ENCODE results near the gene PPP1R3D.
A peak's percentile ranks its signal among the peaks of the same experiment; 100 is the strongest.

PPP1R3D gene

DNA sequence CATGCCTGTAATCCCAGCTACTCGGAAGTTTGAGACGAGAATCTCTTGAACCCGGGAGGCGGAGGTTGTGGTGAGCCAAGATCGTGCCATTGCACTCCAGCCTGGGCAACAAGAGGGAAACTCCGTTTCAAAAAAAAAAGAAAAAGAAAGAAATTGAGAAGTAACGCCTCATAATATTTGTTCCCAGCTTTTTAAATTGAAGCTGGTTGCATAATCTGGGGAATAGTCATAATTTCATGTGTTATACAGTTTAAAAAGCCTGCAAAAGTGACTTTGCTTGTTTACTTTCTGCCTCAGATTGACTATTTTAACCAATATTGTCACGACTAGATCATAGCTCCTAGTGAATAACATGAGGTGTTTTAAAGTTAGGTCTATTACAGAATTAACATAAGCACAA is 7.3 kb upstream of the PPP1R3D start:
- no peak for DNase-seq

DNA sequence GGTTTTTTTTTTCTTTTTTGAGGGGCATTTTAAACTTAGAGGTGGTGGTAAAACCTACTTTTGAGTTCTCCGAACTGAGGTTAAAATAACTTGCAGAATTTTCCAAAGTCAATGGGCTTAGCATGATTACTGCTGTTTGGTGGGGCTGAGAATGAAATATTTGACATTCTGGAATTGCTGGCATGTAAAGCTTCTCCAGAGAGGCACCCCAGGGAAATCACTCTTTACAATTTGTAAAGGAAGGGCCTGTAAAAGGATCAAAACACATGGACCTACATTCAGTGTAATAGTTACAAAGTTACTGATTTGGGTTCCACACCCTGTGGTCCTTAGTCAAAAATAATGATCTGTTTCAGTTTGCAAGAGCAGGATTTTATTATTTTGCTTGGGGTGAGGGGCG is 5.6 kb upstream of the PPP1R3D start:
- no peak for DNase-seq

DNA sequence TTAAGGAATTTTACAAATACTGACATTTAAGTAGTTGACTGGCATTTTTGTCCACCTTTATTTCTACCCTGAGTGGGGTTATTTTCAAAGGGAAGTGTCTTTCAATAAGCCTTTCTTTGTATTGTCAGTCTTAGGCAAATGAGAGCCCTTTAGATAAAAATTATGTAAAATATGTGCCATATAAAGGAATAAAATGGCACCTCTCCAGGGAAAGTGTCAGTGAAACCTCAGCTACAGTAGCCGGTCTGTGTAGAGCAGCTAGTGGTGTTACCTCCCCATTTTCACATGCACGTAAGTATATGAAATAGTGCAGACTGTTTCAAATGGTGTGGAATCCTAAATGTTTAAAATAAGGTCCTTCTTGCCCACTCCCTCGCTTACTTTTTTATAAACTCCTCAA is 5.1 kb upstream of the PPP1R3D start:
- no peak for DNase-seq

DNA sequence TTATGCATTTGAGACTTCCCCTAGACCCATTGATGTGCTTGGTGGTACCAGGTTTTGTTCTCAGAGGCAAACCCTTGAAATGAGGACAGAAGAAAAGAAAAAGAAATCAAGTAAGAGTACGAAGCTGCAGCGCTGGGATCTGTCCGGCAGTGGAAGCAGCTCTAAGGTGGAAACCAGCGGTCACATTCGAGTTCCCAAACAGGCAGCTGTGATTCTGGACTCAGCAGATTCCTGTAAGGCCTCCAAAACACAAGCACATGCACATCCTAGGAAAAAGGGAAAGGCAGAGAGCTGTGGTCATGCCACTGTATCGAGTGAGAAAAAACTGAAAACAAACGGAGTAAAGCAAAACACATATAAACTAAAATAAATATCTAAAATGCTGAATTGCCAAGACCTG is 4.6 kb upstream of the PPP1R3D start:
- DNase-seq, result no peak

DNA sequence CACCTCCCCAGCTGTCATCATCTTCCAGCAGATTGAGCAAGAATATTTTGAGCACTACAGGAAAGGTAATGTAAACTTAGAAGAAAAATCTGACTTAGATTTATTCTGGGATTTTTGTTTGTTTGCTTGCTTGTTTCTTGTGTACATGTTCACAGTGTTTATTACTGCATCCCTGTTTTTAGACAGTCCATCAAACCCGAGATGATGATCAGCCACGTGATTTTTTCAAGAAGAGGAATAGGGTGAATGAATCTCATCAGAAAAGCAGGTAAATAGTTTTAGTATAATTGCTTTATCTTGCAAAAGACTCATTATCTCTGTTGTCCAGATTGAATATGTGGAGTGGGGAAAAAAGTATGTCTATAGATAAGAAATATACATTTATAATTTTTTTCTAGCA is 2.1 kb upstream of the PPP1R3D start:
- no peak for DNase-seq

DNA sequence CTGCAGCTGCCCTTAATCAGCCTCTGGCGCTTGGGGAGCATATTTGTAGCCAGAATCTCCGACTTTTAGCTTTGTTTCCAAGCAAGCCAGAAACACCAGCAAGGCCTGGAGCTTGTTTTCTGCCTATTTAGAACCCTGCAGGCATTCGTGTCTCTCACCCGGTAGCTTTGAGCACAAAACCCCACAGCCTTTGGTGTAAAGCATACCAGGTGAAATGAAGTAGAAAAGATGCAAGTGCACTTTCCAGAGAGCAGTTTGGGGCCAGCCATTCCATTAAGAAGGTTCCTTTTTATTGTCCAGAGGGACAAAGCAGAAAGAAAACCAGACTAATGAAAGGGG is 820 bp upstream of the PPP1R3D start:
- no peak for DNase-seq

DNA sequence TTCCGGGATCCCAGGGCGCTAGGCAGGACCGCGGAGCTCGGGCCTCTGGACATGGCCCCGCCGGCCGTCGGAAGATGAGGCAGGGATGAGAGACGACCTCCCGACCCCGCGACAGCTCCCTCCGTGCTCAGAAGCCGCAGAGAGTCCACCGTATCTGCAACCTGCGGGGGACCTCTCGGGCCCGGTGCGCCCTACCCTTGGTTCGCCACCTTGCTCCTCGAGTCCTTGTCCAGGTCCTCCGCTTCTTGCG is 301 bp downstream of the PPP1R3D start:
- DNase-seq, result no peak

DNA sequence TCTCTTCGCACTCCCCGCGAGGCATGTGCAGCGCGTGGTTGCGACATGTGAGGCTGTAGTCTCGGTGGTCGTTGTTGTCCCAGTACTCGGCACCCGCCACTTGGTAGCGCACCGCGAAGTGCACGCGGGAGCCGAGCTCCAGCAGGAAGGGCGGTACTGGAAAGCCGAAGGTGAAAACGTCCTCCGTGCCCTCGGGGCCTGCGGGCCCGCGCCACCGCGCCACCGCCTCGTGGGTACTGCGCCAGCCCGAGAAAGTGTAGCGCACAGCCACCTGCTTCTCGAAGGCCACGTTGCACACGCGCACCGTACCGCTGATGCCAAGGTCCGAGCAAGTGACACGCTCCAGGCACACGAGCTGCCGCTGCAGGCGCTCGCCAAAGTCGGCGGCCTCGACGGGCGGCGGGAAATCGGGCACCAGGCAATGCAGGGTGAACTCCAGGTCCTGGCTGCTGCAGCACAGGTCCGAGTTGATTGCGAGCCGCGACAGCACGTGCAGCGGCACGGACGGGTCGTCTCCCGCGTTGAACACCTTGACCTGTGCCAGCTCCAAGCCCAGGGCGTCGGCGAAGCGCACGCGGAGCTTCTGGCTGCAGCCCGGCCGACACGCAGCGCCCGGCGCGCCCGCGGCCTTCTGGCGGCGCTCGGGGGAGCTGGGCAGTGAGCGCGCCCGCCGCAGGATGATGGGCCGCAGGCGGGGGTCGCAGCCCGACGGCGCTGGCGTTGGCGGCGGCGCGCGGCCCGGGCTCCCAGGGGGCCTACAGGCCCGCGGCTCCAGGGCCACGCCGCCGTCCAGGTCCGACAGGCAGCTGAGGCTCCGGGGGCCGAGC is 840 bp downstream of the PPP1R3D start:
- no peak for DNase-seq

DNA sequence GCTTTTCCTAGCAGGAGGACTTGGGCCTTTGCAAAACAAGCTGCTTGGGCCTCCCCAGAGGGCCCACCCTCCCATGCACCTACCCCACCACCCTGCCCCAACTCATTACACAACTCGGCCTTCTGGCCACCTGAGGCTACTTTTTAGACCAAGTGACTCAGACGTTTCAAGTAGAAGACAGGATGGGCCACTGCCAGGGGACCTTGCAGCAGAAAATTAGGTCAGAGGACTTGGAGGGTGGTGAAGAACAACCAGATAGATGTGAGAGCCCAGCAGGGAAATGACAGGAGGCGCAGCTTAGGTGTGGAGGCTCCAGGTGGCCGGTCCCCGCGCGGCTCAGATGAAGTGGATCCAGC is 1.4 kb downstream of the PPP1R3D start:
- DNase-seq, result no peak

DNA sequence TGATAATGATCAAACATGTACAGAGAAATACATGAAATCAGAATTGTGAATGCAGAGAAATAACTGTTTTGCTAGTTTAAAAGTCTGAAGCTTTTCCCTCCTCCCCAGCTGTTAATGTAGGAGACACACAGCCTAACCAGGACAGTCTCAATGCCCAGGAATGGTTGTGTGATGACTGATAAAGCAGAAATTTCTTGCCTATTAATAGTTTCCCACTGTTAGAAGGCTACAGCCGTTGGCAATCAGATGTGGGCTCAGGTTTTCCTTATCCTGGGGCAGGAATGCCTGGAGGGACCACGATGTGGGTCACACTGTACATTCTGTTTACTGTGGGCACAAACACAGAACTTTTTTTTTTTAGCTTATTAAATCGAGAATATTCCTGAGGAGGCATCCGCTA is 1.9 kb downstream of the PPP1R3D start:
- no peak for DNase-seq

DNA sequence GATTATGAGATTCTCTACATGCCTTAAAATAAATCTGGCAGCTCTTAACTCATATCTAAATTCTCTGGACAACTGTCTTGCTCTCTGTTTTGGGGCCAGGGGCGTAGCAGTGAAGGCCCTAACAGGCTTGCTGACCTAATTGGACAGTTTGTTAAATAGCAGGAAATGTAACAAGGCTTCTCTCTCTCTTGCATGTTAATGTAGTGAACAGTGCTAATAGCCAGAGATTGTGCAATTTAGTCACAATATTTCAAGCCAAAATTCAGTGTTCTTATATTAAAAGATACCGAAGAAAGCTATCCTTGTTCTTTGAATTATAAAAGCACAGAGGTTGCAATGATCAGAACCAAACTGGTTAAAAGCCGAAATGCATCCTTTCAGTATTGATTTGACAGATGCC is 3.0 kb downstream of the PPP1R3D start:
- no peak for DNase-seq

DNA sequence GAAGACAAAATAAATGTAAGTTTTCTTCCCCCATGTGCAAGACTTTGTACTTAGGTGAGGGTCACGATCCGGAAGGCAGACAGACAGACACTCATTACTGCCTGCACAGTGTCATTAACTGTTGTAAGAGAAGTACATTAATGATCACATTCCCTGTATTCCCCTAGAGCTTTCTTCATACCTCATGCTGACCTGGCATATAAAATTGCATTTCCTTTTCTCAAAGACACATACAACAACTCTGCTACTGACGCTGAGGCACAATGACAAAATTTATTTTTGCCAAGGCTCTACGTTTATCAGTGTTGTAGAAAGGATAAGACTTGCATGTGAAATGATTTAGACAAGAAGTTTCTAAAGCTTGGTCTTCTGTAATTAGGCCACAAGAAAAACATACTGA is 3.7 kb downstream of the PPP1R3D start:
- no peak for DNase-seq

DNA sequence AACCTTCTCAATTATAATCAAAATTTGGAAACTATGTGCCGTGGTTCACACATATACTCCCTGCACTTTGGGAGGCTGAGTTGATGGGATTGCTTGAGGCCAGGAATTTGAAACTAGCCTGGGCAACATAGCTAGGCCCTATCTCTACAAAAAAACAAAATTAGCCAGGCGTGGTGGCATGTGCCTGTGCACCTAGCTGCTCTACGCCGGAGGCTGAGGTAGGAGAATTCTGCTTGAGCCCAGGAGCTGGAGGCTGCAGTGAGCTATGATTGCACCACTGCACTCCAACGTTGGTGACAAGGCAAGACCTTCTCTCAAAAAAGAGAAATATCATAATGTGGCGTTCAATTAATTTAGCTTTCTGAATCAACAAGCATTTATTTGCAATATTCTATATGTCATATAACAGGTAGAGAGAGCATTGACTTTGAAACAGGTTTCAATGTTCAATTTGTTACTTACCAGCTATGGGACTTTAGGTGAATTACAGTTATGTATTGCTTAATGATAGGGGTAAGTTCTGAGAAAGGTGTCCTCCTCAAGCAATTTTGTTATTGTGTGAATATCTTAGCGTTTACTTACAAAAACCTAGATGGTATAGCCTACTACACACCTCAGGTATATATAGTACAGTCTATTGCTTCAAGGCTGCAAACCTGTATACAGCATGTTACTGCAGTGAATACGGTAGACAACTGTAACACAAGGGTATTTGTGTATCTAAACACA is 4.5 kb downstream of the PPP1R3D start:
- DNase-seq, result no peak

DNA sequence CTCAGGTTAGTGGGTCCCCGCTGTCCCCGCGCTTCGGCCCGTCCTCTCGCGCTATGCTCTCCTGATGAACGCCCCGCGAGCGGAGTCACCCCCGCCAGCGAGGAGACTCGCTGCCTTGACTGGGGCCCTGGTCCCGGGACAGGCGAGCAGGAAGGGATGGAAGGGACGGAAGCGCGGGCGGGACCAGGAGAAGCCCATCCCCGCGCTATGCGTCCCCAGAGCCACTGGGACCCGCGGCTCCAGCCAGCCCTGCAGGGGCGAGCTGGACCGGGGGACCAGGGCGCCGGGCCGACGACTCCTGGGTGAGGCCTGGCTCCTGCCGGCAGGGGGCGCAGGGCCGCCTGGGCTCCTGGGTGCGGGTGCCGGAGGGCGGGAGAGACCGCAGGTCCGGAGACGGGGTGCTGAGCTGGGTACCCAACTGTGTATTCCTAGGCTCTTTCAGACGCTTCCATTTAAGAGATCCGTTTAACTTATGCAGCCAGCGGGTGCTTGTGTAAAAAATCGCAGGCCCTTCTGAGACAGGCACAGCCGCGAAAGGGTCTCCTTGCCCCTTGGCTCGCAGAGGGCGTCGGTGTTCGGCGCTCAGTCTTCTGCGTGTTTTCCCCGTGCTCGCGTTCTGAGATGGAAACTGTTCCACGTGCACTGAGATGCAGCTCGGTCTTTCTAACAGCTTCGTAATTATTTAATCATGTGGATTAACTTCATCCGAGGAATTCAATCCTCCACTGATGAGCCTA is 6.1 kb downstream of the PPP1R3D start:
- DNase-seq, result peak; percentile 73

DNA sequence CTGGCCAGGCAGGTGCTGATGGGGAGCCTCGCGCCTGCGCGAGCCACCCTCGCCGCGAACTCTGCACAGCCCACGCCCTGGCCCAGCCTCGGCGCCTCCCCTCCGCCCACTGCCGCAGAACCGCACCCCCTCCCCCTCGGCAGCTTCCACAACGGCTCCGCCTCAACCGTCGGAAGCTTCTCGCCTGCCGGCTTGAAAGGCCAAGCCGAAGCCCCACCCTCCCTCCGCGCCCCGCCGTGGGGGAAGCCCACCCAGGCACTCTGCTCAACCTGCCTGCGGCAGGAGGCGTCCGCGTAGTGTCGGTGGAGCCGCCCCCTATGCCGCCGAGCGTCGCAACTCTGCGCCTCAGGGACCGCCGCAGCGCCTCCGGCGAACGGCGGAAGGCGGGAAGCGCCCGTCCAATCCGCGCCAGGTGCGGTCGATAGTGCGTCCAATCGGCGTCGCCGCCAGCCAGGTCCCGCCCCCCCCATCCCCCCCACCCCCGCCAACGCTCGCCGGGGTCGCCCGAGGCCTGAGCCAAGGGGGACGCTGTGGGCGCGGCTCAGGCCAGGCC is 6.7 kb downstream of the PPP1R3D start, which contains the start of gene SYCP2:
TSS of gene SYCP2 (minus strand) at position 342 of the 553 bp plus-strand sequence. CDS start 11,224 bp downstream, outside the sequence.
- peak; percentile 41 for DNase-seq

DNA sequence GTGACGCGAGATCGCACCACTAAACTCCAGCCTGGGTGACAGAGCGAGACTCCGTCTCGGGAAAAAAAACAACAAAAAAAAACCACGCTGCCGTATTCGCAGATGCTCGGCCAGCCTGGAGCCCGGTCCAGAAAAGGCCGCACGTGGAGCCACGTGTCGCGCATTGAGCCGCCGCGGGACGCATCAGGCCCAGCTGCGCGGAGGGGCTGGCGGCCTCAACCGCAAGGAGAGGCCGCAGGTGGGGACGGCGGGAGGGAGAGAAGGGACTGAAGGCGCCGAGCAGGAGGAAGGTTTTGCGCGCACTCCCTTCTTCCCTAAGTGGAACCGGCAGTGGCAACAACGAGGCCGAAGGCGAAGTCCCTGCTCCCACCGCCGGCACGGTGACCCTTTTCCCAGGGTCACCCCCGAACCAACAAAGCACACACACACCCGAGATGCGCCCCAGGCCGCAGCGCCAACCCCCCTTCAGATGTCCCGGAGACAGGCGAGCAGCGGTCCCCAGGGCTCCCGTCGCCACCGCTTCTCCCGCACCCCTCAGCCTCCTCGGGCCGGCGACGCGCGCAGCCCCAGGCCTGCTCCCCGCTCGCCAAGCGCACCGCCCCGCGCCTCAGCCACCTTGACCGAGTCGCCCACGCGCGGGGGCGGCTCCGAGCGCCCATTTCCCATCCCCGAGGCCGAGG is 7.3 kb downstream of the PPP1R3D start:
- no peak for DNase-seq

DNA sequence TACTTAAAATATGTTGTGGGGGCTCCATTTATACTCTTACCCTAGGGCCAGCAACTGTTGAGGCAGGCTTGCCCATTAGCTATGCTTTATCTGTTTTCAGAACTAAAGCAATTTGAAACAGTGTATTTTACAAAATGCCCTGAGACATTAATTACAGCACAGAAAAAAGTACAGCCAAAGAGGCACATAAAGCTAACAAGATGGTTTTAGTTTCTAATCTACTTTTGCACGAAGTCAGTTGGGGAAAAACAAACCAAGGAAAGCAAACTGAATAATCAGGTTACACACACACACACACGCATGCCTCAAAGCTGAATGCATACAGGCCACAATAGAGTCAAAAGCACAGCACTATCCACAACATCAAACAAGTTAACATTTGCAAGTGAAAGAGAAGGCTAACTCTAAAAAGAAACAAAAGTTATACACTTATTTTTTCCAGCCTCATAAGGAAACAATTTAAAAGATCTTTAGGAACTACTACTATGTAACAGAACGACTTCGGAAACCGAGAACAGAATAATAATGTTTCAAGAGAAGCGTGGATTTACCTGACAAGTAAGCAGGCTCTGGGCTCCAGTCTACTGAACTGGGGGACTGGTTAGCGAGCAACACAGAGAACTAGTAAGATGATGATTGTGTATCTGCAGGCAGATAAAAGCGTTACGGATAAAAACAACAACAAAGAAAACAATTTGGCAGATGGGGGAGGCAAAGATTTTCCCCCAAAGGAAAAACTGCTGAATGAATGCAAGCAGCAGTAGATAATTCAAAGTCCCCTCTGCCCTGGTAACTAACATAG is 8.4 kb downstream of the PPP1R3D start:
- DNase-seq, result no peak

DNA sequence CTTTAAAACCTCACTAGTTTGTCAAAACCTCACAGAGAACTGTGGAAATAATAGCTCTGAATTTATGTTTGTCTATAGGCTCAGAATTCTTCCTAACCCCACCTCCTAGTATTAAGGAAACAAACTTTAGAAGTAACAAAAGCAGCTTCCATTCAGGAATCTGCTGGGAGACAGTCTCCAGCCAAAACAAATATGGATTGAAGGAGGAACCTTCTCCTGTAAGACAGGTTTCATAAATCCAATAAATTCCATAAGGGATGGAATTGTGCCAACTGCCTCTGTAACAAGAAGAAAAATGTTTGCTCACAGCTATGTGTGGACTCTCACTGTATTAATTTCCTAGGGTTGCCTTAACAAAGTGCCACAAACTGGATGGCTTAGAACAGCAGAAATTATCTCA is 14.2 kb downstream of the PPP1R3D start:
- no peak for DNase-seq

DNA sequence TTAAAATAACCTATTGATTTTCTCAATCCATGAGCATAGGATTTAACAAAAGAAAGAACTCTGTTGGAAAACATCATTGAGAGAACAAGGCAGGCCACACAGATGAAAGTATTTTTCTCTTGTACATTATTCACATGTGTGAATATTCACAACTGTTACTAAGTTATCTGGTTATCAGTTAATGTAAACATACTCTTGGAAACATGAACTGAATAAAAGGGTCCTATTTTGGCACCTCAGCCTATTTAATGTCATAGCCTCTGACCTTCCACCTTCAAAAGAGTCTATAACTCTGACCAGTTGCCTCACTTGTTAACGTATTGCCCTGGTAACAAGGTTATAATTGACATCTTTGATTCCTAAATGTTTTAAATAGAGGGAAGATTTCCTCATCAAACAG is 14.7 kb downstream of the PPP1R3D start:
- DNase-seq, result no peak

DNA sequence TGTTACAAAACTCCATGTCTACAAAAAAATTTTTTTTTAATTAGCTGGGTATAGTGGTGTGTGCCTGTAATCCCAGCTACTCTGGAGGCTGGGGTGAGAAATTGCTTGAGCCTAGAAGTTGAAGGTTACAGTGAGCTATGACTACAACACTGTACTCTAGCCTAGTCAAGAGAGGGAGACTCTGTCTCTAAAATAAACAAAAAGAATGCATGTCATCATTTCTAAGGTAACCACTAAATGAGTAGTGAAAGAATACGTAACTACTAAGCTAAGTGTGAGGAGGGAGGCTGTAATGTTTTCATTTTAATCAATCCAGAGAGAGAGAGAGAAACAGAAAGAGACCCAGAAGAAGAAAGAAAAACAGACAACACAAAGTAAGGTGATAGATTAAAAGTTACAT is 16.6 kb downstream of the PPP1R3D start:
- no peak for DNase-seq

DNA sequence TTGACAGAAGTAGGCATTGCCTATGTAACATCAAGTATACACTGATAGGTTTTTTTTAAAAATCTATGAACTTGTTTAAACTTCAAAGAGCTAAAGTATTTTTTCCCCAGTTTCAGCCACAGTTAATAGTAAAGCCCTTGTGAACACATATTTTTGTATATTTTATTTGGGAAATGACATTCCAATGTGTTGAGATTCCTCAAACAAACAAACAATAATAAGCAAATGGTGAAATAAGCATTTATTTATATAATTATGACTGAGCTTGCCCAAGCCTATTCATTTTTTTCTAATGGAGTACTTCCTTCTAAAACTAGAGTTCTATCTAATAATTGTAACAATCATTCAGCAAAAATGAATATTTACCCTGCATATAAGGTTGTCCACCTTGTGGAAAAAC is 19.2 kb downstream of the PPP1R3D start:
- no peak for DNase-seq

DNA sequence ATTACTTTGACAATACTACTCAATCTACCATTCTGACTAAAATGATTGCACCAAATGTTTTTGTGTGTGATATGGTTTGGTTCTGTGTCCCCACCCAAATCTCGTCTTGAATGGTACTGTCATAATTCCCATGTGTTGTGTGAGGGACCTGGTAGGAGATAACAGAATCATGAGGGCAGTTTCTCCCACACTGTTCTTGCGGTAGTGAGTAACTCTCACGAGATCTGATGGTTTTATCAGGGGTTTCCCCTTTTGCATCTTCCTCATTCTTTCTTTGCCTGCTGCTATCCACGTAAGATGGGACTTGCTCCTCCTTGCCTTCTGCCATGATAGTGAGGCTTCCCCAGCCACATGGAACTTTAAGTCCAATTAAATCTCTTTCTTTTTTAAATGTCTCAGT is 27.5 kb downstream of the PPP1R3D start:
- no peak for DNase-seq

Data from effector CD4-positive, alpha-beta T cell (primary cell).